SK-N-SH (cell line): ENCODE measurements around the gene ADAMTS3. TPM values are rescaled to one million over a fixed set of nuclear protein-coding genes. Genes with fewer than 3 reads are reported as not detected.

ENCODE experiments used
- CTCF ChIA-PET: fragments of 300-600, 350-600 bp; formaldehyde crosslinking; extraction: SDS; loops from one replicate; lab custom pipeline; 2021; lab: Yijun Ruan, JAX
- POLR2A ChIA-PET: fragments of 350-600 bp; sonication (Branson Sonifier 250); formaldehyde crosslinking; extraction: SDS; loops from one replicate; lab custom pipeline; 2020; ENCODE audit warnings: antibody characterized with exemption, inconsistent platforms; lab: Yijun Ruan, JAX
- DNase-seq: peaks from one replicate; pipeline ENCODE4 v3.0.0; 2012
- H2AFZ ChIP-seq: fragments of 200-600 bp; sonication (generic); 2 replicates; pipeline ENCODE4 v1.8.1; 2016; ENCODE audit warnings: antibody characterized with exemption, mild to moderate bottlenecking, low read depth
- H3F3A ChIP-seq: fragments of 200-600 bp; sonication (generic); replicated peaks from 2 replicates; pipeline ENCODE3; 2016; ENCODE audit warnings: antibody characterized with exemption, mild to moderate bottlenecking; ENCODE audit not compliant: insufficient read depth
- H3K27ac ChIP-seq, 2 experiments: fragments of 200-500 bp in 1 of 2; fragments of 200-600 bp in 1 of 2; sonication (Bioruptor generic) in 1 of 2; sonication (generic), shearing (Covaris generic) in 1 of 2; 2 replicates each; pipeline versions ENCODE4 v1.5.1 to v1.6.1; 2014 to 2016; ENCODE audit warnings: low read depth in 2 of 2, inconsistent platforms in 1 of 2, low read length in 1 of 2, mild to moderate bottlenecking in 1 of 2, mixed read lengths in 1 of 2
- H3K27me3 ChIP-seq: fragments of 200-600 bp; sonication (generic), shearing (Covaris generic); 2 replicates; pipeline ENCODE4 v1.6.1; 2016; ENCODE audit warnings: mixed run types; ENCODE audit not compliant: insufficient read depth
- H3K36me3 ChIP-seq, 2 experiments: fragments of 200-500 bp in 1 of 2; fragments of 200-600 bp in 1 of 2; sonication (Bioruptor generic) in 1 of 2; sonication (generic) in 1 of 2; replicated peaks in 1 of 2; 2 replicates each; pipeline versions ENCODE3 to v1.5.1; 2014 to 2016; ENCODE audit warnings: low read length in 1 of 2, mild to moderate bottlenecking in 1 of 2; ENCODE audit not compliant: insufficient read depth in 2 of 2, control insufficient read depth in 1 of 2
- H3K4me1 ChIP-seq, 2 experiments: fragments of 200-500 bp in 1 of 2; fragments of 200-600 bp in 1 of 2; sonication (Bioruptor generic) in 1 of 2; sonication (generic), shearing (Covaris generic) in 1 of 2; 2 replicates each; pipeline versions ENCODE4 v1.5.1 to v1.6.1; 2014 to 2016; ENCODE audit warnings: low read depth in 1 of 2, low read length in 1 of 2, mixed run types in 1 of 2; ENCODE audit not compliant: insufficient read depth in 2 of 2, control insufficient read depth in 1 of 2
- H3K4me2 ChIP-seq: fragments of 200-600 bp; sonication (generic), shearing (Covaris generic); 2 replicates; pipeline ENCODE4 v1.6.1; 2017; ENCODE audit warnings: mixed run types
- H3K4me3 ChIP-seq, 2 experiments: fragments of 200-500 bp in 1 of 2; fragments of 200-600 bp in 1 of 2; sonication (Bioruptor generic) in 1 of 2; sonication (generic), shearing (Covaris generic) in 1 of 2; 2 replicates each; pipeline versions ENCODE4 v1.5.1 to v1.8.1; 2014 to 2016; ENCODE audit warnings: low read depth in 2 of 2, inconsistent platforms in 1 of 2, low read length in 1 of 2, mild to moderate bottlenecking in 1 of 2, mixed read lengths in 1 of 2, moderate library complexity in 1 of 2
- H3K79me2 ChIP-seq: fragments of 200-600 bp; sonication (generic); 2 replicates; pipeline ENCODE4 v1.8.1; 2017; ENCODE audit warnings: mild to moderate bottlenecking; ENCODE audit not compliant: insufficient read depth
- H3K9ac ChIP-seq: fragments of 200-600 bp; sonication (generic); 2 replicates; pipeline ENCODE4 v1.6.1; 2017; ENCODE audit warnings: mixed run types
- H3K9me2 ChIP-seq: fragments of 200-600 bp; sonication (generic); 2 replicates; pipeline ENCODE4 v1.6.1; 2017; ENCODE audit warnings: mixed run types
- H3K9me3 ChIP-seq: fragments of 200-600 bp; sonication (generic); 2 replicates; pipeline ENCODE4 v1.6.1; 2017; ENCODE audit warnings: mixed run types, mild to moderate bottlenecking, moderate library complexity
- H4K20me1 ChIP-seq: fragments of 200-600 bp; sonication (generic); 2 replicates; pipeline ENCODE4 v1.6.1; 2017; ENCODE audit warnings: mild to moderate bottlenecking, mixed run types; ENCODE audit not compliant: insufficient read depth
- CHD2 ChIP-seq: fragments of 150-350 bp; IDR thresholded peaks from 2 replicates; pipeline ENCODE4 v1.6.1; 2018; ENCODE audit warnings: low read length; ENCODE audit not compliant: partially characterized antibody
- ELF1 ChIP-seq: IDR thresholded peaks from 2 replicates; pipeline ENCODE4 v1.4.0; 2012
- EZH2phosphoT487 ChIP-seq: fragments of 200-600 bp; sonication (generic); IDR thresholded peaks from 2 replicates; pipeline ENCODE4 v1.6.1; 2017; ENCODE audit warnings: low read depth, mixed run types, mild to moderate bottlenecking, antibody characterized with exemption, moderate library complexity, borderline replicate concordance
- FOSL2 ChIP-seq: IDR thresholded peaks from 2 replicates; pipeline ENCODE4 v1.4.0; 2012; ENCODE audit warnings: low read depth, mild to moderate bottlenecking, moderate library complexity, borderline replicate concordance
- FOXJ3 ChIP-seq: sonication (generic); formaldehyde crosslinking; IDR thresholded peaks from 2 replicates; pipeline ENCODE4 v1.5.1; 2020; ENCODE audit warnings: mild to moderate bottlenecking, missing genetic modification reagents
- GATA2 ChIP-seq: sonication (generic); formaldehyde crosslinking; IDR thresholded peaks from 2 replicates; pipeline ENCODE4 v1.5.0; 2020; ENCODE audit warnings: mild to moderate bottlenecking, missing genetic modification reagents
- JUND ChIP-seq: IDR thresholded peaks from 2 replicates; pipeline ENCODE4 v1.4.0; 2012
- MAX ChIP-seq: IDR thresholded peaks from 2 replicates; pipeline ENCODE4 v1.4.0; 2012; ENCODE audit warnings: low read depth
- MXI1 ChIP-seq: IDR thresholded peaks from 2 replicates; pipeline ENCODE4 v1.6.1; 2012; ENCODE audit warnings: mild to moderate bottlenecking, low read depth, low read length, improper control_type of control experiment
- NFIC ChIP-seq: IDR thresholded peaks from 2 replicates; pipeline ENCODE4 v1.4.0; 2012; ENCODE audit warnings: borderline replicate concordance
- PBX3 ChIP-seq: IDR thresholded peaks from 2 replicates; pipeline ENCODE4; 2012
- RAD21 ChIP-seq: IDR thresholded peaks from 2 replicates; pipeline ENCODE4 v1.6.1; 2012; ENCODE audit warnings: mild to moderate bottlenecking, low read length
- RCOR1 ChIP-seq: fragments of 150-350 bp; IDR thresholded peaks from 2 replicates; pipeline ENCODE4 v1.6.1; 2017; ENCODE audit warnings: antibody characterized with exemption, low read length
- REST ChIP-seq: IDR thresholded peaks from 2 replicates; pipeline ENCODE4 v1.6.1; 2012; ENCODE audit warnings: mild to moderate bottlenecking, low read depth, low read length, moderate library complexity
- RFX5 ChIP-seq: IDR thresholded peaks from 2 replicates; pipeline ENCODE4 v1.6.1; 2012; ENCODE audit warnings: mild to moderate bottlenecking, improper control_type of control experiment, low read length
- RXRA ChIP-seq: IDR thresholded peaks from 2 replicates; pipeline ENCODE4 v1.4.0; 2012; ENCODE audit warnings: low read depth, mild to moderate bottlenecking, borderline replicate concordance
- SIN3A ChIP-seq: IDR thresholded peaks from 2 replicates; pipeline ENCODE4 v1.6.1; 2012; ENCODE audit warnings: low read depth, mild to moderate bottlenecking, low read length, moderate library complexity, borderline replicate concordance
- SMC3 ChIP-seq: IDR thresholded peaks from 2 replicates; pipeline ENCODE4 v1.6.1; 2012; ENCODE audit warnings: low read depth, low read length, improper control_type of control experiment
- TCF12 ChIP-seq: IDR thresholded peaks from 2 replicates; pipeline ENCODE4 v1.4.0; 2012
- TEAD4 ChIP-seq: IDR thresholded peaks from 2 replicates; pipeline ENCODE4 v1.4.0; 2012; ENCODE audit warnings: mild to moderate bottlenecking, borderline replicate concordance; ENCODE audit not compliant: insufficient read depth
- USF1 ChIP-seq: IDR thresholded peaks from 2 replicates; pipeline ENCODE4 v1.4.0; 2012; ENCODE audit warnings: low read depth, borderline replicate concordance
- USF2 ChIP-seq: fragments of 150-350 bp; IDR thresholded peaks from 2 replicates; pipeline ENCODE4 v1.6.1; 2017; ENCODE audit warnings: antibody characterized with exemption, low read length, low read depth, borderline replicate concordance
- YY1 ChIP-seq: IDR thresholded peaks from 2 replicates; pipeline ENCODE4 v1.4.0; 2012; ENCODE audit warnings: low read depth, mild to moderate bottlenecking
- ZBTB33 ChIP-seq: IDR thresholded peaks from 2 replicates; pipeline ENCODE4 v1.4.0; 2012; ENCODE audit warnings: low read depth, borderline replicate concordance
- WGBS: methylation state at CpG from one replicate; pipeline ENCODE4 v1.1.6; 2017; ENCODE audit warnings: low lambda C conversion rate; 5-methylcytosine and 5-hydroxymethylcytosine counted together
- polyA plus RNA-seq, 3 experiments: library from polyadenylated mRNA; depleted of rRNA; stranded (reverse); fragments of >200 nt; gene quantifications; 2 replicates each; pipeline ENCODE4 v1.2.3, GENCODE V29; 2012

ADAMTS3 gene
- polyA plus RNA-seq, 1 of the 3 experiments (the other 2 are of a cell fraction), result 0.99 TPM

- H3K27ac ChIP-seq, result peak overlapping the region in 1 of 2 experiments; percentile 12; a peak in 1 of 4 replicates
- no peak overlapping the region for H3K4me2 ChIP-seq
- peaks cover 15% of the 10 kb centered on the region for H3F3A ChIP-seq
- H2AFZ ChIP-seq, result no peak overlapping the region
- H3K9me2 ChIP-seq, result no peaks in the 10 kb centered on the region
- no peaks in the 10 kb centered on the region for H4K20me1 ChIP-seq
- POLR2A ChIA-PET, result no interaction called here
- 50% methylated on average over 5 of the region's 5 CpGs for WGBS
- CTCF ChIA-PET, result interaction anchor here (0.7 to 1.1 kb wide), 2 partner anchors 19 to 30 kb away, joined by 3 read pairs; no protein-coding TSS in a partner anchor
- no peaks in the 10 kb centered on the region for H3K36me3 ChIP-seq
- H3K27me3 ChIP-seq, result no peaks in the 10 kb centered on the region
- DNase-seq, result no peak
- H3K9ac ChIP-seq, result no peak overlapping the region
- no peaks in the 10 kb centered on the region for H3K79me2 ChIP-seq
- peaks cover 0 to 28% of the 10 kb centered on the region in 2 experiments; a peak in 3 of 4 replicates for H3K4me1 ChIP-seq
- no peaks in the 10 kb centered on the region for H3K9me3 ChIP-seq
- no peak overlapping the region for H3K4me3 ChIP-seq
- TF ChIP-seq REST (no peak), USF2 (no peak), USF1 (no peak), RXRA (no peak), GATA2 (CRISPR knock-in tag) (no peak), CHD2 (no peak), YY1 (no peak), TCF12 (peak; percentile 43; the same call in 1 of the 2 replicates), MAX (no peak), SMC3 (no peak), MXI1 (no peak), ZBTB33 (no peak), TEAD4 (peak; percentile 60; the same call in 1 of the 2 replicates), NFIC (0 out of 2 replicates have a peak, but pooled peaks have one; percentile 34), FOSL2 (0 out of 2 replicates have a peak, but pooled peaks have one; percentile 35), JUND (peak; percentile 63), RAD21 (no peak), PBX3 (peak; percentile 22), EZH2phosphoT487 (no peak), FOXJ3 (CRISPR knock-in tag) (no peak), RCOR1 (no peak), RFX5 (no peak), ELF1 (no peak), SIN3A (no peak)
Observed at GRCh38 chr4:72377491-72378194, 191.4 kb downstream of the ADAMTS3 start.
